Activated CD8-positive, alpha-beta T cell treated with anti-CD3 and anti-CD28 coated beads for 36 hours (primary cell): Measurements from ENCODE around the gene GALNT9. TPM values are rescaled to one million over a fixed set of nuclear protein-coding genes. Genes with fewer than 3 reads are reported as not detected.

Experiments used
- ATAC-seq: fragments of 200-7000 bp; cut with Tn5 transposase; one replicate; pipeline ENCODE4 v1.10.0; 2021; ENCODE audit warnings: mild to moderate bottlenecking, moderate library complexity
- CTCF ChIA-PET: fragments of 350-600 bp; sonication (Branson Sonifier 250); formaldehyde crosslinking; loops from one replicate; lab custom pipeline; 2021; ENCODE audit warnings: antibody characterized with exemption; lab: Charles Lee
- POLR2A ChIA-PET: fragments of 350-600 bp; sonication (Branson Sonifier 250); formaldehyde crosslinking; loops from one replicate; lab custom pipeline; 2021; ENCODE audit warnings: antibody characterized with exemption; lab: Charles Lee
- DNase-seq: peaks from one replicate; pipeline ENCODE4 v3.0.0-alpha.2; 2020
- H3K27ac Mint-ChIP-seq: one replicate; pipeline ENCODE4 v1.8.0; 2021; ENCODE audit warnings: mild to moderate bottlenecking, mixed read lengths
- H3K27me3 Mint-ChIP-seq: one replicate; pipeline ENCODE4 v1.8.0; 2021; ENCODE audit warnings: mixed read lengths
- H3K36me3 Mint-ChIP-seq: one replicate; pipeline ENCODE4 v1.8.0; 2021; ENCODE audit warnings: low read depth, mixed read lengths
- H3K4me1 Mint-ChIP-seq: one replicate; pipeline ENCODE4 v1.8.0; 2021; ENCODE audit warnings: low read depth, mixed read lengths
- H3K4me3 Mint-ChIP-seq: one replicate; pipeline ENCODE4 v1.8.0; 2021; ENCODE audit warnings: mild to moderate bottlenecking, moderate library complexity, mixed read lengths
- H3K9me3 Mint-ChIP-seq: one replicate; pipeline ENCODE4 v1.8.0; 2021; ENCODE audit warnings: mixed read lengths
- intact Hi-C: fragments of 100-400 bp; cut with micrococcal nuclease; formaldehyde crosslinking; loops from one replicate; pipeline ENCODE4 v1.10.0; 2022
- total RNA-seq, 2 experiments: library from RNA; stranded (reverse); gene quantifications; one replicate each; pipeline ENCODE4 v1.2.3, GENCODE V29; 2021
- TF ChIP-seq, protein P1 (sequence below): fragments of 200-600 bp; IDR thresholded peaks from one replicate; pipeline ENCODE4 v1.8.0; 2022; ENCODE audit warnings: antibody characterized with exemption, mild to moderate bottlenecking

The GALNT9 gene
- total RNA-seq, 2 experiments from 2014 or later, result not detected

DNA sequence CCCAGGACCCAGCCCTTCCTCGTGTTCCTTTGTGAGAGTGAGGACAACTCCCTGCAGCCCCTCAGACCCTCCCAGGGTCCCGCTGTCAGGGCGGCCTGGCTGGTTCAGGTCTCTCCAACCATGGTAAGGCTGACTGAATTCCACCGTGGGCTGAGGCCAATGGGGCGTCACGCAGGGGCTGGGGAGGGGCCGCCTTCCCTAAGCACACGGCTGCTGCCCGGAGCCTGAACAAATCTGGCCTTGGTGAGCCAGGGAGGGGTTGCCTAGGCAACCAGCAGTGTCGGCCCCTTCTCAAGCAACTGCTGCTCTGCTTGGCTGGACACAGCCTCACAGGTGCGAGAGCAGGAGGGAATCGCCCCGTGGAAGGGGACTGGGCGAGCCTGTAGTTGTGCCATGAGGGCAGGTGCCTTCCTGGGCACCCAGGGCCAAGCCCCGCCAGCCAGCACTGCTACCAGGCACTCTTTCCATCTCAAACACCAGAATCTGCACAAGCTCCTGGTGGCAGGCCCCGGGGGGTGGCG is 37.0 kb upstream of the GALNT9 start:
- Mint-ChIP-seq H3K9me3 (no peaks in the 10 kb centered on the region), H3K27ac (no peak overlapping the region), H3K4me1 (no peaks in the 10 kb centered on the region), H3K36me3 (no peaks in the 10 kb centered on the region), H3K27me3 (peaks cover 17% of the 10 kb centered on the region), H3K4me3 (no peak overlapping the region)
- POLR2A ChIA-PET, result no interaction called here
- TF ChIP-seq, protein P1, sequence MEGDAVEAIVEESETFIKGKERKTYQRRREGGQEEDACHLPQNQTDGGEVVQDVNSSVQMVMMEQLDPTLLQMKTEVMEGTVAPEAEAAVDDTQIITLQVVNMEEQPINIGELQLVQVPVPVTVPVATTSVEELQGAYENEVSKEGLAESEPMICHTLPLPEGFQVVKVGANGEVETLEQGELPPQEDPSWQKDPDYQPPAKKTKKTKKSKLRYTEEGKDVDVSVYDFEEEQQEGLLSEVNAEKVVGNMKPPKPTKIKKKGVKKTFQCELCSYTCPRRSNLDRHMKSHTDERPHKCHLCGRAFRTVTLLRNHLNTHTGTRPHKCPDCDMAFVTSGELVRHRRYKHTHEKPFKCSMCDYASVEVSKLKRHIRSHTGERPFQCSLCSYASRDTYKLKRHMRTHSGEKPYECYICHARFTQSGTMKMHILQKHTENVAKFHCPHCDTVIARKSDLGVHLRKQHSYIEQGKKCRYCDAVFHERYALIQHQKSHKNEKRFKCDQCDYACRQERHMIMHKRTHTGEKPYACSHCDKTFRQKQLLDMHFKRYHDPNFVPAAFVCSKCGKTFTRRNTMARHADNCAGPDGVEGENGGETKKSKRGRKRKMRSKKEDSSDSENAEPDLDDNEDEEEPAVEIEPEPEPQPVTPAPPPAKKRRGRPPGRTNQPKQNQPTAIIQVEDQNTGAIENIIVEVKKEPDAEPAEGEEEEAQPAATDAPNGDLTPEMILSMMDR, result no peak
- DNase-seq, result no peak
- intact Hi-C loops, result no loop called here
- no peak for ATAC-seq
- CTCF ChIA-PET, result no interaction called here

DNA sequence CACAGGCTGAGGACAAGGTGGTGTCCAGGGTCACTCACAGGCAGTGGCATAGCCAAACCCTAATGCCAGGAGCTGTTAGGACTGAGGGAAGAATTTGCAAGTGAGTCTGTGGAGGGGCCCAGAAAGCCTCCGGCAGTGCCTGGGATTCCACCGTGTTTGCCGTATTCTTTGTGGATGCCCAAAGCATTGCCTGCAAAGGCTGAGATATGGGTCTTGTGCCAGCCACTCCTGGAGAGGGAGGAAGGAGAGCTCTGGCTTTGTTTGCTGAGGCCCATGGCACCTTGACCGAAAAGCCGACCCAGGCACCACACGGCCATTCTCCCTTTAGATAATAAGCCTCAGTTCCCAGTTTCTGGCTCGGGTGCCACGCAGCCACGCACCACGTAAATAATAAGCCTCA is 35.8 kb upstream of the GALNT9 start:
- peaks cover 8% of the 10 kb centered on the region for H3K27me3 Mint-ChIP-seq
- ChIA-PET POLR2A (no interaction called here), CTCF (no interaction called here)
- intact Hi-C loops, result no loop called here
- DNase-seq (no peak), ATAC-seq (no peak)
- H3K36me3 Mint-ChIP-seq, result no peaks in the 10 kb centered on the region
- TF ChIP-seq, protein P1, result no peak
- no peaks in the 10 kb centered on the region for H3K4me1 Mint-ChIP-seq
- no peaks in the 10 kb centered on the region for H3K9me3 Mint-ChIP-seq
- no peak overlapping the region for H3K4me3 Mint-ChIP-seq
- H3K27ac Mint-ChIP-seq, result no peak overlapping the region

DNA sequence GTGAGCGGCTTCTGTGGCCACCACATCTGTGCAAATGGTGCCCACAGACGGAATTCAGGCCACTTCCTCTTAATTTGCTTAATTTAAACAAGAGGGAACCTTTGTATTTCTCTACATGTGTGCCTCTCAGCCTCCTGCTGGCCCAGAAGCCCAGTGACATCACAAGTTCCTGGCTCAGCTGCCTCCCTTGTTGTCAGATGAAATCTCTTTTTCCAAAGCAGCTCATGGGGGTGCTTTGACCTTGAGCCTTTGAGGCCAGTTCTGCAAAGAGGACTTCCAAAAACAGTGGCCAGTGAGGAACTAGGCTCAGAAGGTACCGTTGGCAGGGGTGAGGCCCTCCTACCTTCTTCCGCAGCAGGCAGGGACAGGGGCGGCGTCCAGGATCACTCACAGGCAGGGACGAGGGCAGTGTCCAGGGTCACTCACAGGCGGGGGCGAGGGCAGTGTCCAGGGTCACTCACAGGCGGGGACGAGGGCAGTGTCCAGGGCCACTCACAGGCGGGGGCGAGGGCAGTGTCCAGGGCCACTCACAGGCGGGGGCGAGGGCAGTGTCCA is 35.0 kb upstream of the GALNT9 start:
- Mint-ChIP-seq H3K27ac (no peak overlapping the region), H3K4me3 (no peak overlapping the region), H3K4me1 (no peaks in the 10 kb centered on the region), H3K36me3 (no peaks in the 10 kb centered on the region), H3K27me3 (peaks cover 5% of the 10 kb centered on the region), H3K9me3 (peaks cover 3% of the 10 kb centered on the region)
- TF ChIP-seq, protein P1, result no peak
- CTCF ChIA-PET, result no interaction called here
- DNase-seq (no peak), ATAC-seq (no peak)
- intact Hi-C loops, result no loop called here
- POLR2A ChIA-PET, result no interaction called here

DNA sequence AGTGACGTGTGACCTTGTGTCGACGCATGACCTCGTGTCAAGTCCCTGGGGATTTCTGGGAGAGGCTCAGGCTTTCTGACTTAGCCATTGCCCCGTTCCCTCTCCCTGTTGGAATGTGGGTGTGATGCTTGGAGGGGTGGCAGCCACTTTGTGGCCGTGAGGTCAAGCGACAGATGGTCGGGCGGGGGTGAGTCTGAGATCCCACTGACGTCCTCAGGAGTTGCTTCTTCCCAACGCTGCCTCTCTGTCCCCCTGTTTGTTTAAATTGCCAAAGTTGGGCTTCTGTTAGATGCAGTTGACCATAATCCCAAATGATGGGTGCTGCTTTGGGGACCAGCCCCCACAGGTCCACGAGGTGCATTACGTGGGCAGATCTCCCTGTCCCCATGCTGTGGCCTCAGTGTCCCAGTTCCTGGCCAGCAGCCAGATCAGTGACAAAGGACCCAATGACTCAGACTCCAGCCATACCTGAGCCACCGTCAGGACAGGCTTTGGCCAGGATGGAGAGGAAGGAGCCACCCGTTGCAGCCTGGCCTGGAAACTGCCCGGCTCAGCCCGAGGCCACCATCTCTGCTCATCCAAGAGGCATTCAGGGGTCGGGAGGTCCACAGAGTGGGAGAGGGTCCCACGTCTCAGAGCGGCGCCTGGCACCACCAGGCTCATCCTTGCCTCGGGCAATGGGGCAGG is 34.4 kb upstream of the GALNT9 start:
- no peak for ATAC-seq
- H3K27me3 Mint-ChIP-seq, result peaks cover 5% of the 10 kb centered on the region
- no peak overlapping the region for H3K4me3 Mint-ChIP-seq
- no peaks in the 10 kb centered on the region for H3K4me1 Mint-ChIP-seq
- H3K27ac Mint-ChIP-seq, result no peak overlapping the region
- intact Hi-C loops, result no loop called here
- no peak for DNase-seq
- no peaks in the 10 kb centered on the region for H3K36me3 Mint-ChIP-seq
- ChIA-PET CTCF (no interaction called here), POLR2A (no interaction called here)
- TF ChIP-seq, protein P1, result no peak
- H3K9me3 Mint-ChIP-seq, result peaks cover 3% of the 10 kb centered on the region

DNA sequence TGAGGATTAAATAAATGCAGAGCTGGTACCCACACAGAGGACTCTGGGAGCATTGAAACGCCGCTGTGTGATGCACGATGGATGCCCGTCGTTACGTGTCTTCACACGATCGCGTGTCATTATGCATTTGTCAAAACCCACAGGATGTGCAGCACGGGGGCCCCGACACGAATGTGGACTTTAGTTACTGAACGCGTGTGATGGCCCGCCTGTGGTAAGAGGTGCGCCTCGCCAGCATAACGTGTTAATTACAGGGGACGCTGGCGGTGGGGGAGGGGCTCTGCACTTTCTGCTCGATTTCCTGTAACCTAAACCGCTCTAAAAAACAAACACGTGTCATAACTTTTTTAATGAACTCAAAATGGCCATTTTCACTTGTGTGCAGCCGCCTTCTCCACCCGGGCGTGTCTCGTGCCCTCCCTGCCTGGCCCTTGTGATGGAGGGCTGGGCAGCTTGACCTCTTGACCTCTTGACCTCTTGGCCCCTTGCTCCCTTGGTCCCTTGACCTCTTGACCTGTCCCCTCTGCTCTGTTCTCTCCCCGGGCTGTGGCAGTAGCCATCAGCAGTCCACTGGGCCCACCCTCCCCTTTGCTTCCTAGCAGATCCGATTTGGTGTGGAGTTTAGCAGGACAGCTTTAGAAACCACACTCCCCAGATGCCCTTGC is 33.7 kb upstream of the GALNT9 start:
- Mint-ChIP-seq H3K4me1 (no peaks in the 10 kb centered on the region), H3K36me3 (no peaks in the 10 kb centered on the region), H3K9me3 (peaks cover 3% of the 10 kb centered on the region), H3K27me3 (peaks cover 5% of the 10 kb centered on the region), H3K27ac (no peak overlapping the region), H3K4me3 (no peak overlapping the region)
- POLR2A ChIA-PET, result no interaction called here
- ATAC-seq, result no peak
- no peak for DNase-seq
- TF ChIP-seq, protein P1, result no peak
- CTCF ChIA-PET, result no interaction called here
- intact Hi-C loops, result no loop called here
